Activated CD4-positive, alpha-beta T cell treated with anti-CD3 and anti-CD28 coated beads for 48 hours (primary cell): ENCODE data around the gene MAPK8IP3.

Experiments
- DNase-seq: peaks from one replicate; pipeline ENCODE4 v3.0.0-alpha.2; 2020

The MAPK8IP3 gene

DNA sequence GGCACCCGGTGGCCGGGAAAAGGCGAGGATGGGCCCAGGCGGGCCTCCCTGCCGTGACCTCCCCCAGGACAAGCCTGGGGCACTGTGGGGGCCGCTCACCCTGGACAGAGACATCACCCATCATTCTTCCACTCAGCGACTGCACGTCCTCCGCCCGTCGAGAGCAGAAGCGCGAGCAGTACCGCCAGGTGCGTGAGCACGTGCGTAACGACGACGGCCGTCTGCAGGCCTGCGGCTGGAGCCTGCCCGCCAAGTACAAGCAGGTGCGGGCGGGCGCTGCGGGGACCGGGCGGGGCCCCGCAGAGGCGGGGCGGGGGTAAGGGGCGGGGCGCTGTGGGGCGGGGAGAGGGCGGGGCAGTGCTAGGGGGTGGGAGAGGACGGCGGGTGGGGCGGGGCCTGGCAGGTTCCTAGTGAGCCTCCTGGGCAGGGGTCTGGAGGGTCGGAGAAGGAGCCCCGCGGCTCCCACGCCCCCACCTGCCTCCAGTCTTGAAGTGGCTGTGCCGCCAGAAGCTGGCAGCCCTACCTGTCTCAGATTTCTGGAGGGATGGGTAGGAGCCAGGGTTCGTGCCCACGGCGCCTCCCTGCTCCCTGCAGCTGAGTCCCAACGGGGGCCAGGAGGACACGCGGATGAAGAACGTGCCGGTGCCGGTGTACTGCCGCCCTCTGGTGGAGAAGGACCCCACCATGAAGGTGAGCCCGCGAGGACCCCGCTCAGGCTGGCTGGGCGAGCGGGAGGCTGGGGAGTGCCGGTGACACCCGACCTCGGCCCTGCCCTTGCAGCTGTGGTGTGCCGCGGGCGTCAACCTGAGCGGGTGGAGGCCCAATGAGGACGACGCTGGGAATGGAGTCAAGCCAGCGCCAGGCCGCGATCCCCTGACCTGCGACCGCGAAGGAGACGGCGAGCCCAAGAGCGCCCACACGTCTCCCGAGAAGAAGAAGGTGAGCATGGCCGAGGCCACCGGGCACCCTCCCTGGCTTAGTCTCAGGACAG is 57.8 kb downstream of the MAPK8IP3 start:
- DNase-seq, result no peak

DNA sequence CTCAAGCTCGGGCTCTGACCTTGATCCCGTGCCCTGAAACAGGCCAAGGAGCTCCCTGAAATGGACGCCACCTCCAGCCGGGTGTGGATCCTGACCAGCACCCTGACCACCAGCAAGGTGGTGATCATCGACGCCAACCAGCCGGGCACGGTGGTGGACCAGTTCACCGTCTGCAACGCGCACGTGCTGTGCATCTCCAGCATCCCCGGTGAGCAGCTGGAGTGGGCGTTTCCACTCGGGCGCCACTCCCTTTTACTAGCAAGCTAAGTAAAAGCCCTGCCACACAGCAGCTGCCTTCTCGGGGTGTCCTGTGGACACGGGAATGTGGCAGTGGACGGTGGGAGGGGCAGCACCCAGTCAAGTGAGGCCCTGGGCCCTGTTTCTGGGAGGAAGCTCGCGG is 59.0 kb downstream of the MAPK8IP3 start:
- DNase-seq, result no peak

DNA sequence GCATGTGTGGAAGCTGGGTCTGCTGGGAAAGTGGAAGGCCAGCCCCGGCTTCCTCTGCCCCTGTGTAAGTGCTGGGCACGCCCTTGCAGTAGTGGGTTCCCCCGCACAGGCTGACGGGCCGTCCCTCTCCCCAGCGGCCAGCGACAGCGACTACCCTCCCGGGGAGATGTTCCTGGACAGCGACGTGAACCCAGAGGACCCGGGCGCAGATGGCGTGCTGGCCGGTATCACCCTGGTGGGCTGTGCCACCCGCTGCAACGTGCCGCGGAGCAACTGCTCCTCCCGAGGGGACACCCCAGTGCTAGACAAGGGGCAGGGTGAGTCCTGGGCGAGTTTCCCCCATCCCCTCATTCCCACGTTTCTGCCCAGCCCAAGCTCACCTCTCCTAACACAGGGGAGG is 59.8 kb downstream of the MAPK8IP3 start:
- DNase-seq, result no peak

DNA sequence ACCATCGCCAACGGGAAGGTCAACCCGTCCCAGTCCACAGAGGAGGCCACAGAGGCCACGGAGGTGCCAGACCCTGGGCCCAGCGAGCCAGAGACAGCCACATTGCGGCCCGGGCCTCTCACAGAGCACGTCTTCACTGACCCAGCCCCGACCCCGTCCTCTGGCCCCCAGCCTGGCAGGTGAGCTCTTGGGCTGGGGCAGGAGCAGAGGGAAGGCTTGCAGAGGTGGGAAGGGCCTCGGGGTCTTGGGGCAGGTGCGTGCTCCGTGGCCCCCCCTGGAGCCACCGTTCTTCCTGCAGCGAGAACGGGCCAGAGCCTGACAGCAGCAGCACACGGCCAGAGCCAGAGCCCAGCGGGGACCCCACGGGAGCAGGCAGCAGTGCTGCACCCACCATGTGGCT is 60.2 kb downstream of the MAPK8IP3 start:
- no peak for DNase-seq

DNA sequence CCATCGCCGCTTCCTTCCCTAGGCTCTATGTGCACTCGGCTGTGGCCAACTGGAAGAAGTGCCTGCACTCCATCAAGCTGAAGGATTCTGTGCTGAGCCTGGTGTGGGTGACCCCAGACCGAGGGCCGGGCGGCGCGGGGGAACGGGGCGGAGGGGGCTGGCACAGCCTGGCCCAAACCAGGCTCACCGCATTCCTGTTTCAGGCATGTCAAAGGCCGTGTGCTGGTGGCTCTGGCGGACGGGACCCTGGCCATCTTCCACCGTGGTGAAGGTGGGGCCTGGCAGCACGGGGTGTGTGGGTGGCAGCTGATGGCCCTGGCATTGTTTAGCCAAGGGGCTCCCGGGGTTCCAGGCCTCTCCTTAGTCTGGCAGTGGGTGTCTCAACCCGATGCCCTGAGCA is 60.7 kb downstream of the MAPK8IP3 start:
- DNase-seq, result no peak

DNA sequence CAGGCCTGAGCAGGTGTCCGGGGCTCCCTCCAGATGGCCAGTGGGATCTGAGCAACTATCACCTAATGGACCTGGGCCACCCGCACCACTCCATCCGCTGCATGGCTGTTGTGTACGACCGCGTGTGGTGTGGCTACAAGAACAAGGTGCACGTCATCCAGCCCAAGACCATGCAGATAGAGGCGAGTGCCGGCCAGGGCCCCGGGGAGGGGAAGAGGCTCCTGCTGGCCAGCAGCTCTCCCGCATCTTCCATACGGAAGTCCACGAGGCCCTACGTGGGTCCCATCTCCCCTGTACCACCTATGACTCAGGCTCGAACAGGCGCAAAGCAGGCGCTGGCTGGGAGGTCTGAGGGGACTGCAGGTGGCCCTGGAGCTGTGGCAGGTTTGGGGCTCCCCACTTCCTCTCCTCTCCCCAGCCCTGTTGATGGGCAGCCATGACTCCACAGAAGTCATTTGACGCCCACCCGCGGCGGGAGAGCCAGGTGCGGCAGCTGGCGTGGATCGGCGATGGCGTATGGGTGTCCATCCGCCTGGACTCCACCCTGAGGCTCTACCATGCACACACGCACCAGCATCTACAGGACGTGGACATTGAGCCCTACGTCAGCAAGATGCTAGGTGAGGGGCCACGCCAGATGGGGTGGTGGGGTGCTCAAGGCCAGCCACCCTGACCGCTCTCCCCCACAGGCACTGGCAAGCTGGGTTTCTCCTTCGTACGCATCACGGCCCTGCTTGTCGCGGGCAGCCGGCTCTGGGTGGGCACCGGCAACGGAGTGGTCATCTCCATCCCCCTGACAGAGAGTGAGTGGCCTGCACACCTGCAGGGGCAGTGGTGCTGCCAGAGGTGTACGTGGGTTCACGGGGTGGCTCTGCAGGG is 61.4 kb downstream of the MAPK8IP3 start:
- DNase-seq, result no peak

DNA sequence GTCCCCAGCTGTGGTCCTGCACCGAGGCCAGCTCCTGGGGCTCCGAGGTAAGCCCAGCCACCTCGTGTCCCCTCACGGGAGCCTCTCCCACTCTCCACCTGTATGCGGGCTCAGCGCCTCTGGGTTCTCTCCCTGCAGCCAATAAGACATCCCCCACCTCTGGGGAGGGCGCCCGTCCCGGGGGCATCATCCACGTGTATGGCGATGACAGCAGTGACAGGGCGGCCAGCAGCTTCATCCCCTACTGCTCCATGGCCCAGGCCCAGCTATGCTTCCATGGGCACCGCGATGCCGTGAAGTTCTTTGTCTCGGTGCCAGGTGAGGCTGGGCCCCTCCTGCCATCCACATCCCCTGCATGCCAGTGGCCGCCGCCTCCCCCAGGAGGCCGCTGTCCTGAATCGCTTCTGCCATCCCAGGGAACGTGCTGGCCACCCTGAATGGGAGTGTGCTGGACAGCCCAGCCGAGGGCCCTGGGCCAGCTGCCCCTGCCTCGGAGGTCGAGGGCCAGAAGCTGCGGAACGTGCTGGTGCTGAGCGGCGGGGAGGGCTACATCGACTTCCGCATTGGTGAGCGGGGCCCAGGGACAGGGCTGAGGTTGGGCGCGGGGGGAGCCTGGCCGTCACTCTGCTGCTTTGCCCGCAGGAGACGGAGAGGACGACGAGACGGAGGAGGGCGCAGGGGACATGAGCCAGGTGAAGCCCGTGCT is 62.2 kb downstream of the MAPK8IP3 start:
- no peak for DNase-seq

DNA sequence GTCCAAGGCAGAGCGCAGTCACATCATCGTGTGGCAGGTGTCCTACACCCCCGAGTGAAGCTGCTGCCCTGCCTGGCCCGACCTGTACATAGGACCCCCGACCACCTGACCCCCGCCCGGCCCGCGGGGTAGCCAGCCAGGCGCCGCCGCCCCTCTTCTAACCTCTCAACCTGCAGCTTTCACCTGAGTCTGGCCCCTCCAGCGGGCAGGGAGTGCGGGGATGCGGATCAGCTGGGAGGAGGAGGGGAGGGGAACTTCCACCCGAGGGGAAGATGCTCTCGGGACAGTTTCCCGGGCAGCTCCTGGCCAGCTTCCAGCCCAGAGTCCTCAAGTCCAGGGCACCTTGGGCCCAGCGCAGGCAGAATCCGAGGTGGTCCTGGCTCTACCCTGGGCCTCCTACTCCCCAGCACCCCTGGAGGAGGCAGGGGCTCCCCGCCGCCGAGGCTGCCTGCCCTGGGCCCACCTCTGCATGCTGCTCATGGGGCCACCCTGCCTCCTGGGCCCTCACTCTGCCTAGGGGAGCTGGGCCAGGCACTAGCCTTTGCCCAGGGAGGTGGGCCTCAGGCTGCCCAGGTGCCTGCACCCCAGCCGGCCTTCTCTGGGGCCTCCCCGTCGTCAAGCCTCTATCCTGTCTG is 62.9 kb downstream of the MAPK8IP3 start:
- no peak for DNase-seq

DNA sequence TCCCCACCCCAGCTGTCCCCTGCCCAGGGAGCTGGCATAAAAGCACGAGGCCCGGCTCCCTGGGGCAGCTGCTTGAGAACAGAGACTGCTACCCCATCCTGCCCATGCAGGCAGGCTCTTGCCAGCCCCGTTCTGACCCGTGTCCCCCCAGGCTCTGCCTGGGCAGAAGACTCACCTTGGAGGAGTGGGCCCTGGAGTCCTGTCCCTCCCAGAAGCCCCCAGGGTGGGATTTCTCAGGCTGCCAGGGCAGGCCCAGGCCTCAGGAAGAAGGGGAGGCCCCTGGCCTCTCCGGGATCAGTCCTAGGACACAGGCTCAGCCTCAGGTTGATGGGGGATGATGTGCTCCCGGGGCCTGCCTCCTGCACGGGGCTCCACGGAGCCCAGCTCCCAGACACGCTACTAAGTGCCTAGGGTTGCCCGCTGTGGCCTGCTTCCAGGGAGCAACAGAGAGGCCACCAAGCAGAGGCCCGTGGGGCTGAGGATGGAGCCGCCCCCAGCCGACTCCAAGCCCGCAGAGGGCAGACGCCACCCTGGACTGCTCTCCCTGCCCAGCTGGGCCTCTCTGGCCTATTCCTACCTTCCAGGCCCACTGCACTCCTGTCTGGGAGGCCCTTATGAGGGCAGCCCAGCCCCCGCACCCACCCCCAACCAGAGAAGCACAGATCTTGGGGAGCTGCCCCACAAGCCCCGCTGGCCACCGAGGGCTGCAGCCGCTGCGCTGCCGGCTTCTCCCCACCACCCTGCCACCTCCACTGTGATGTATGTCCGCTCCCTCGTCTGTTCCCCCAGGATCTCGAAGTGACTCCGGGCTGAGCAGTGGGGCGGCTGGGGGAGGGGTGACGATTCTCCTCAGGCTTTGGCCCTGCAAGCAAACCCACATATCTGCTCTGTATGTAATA is 63.7 kb downstream of the MAPK8IP3 start:
- no peak for DNase-seq

DNA sequence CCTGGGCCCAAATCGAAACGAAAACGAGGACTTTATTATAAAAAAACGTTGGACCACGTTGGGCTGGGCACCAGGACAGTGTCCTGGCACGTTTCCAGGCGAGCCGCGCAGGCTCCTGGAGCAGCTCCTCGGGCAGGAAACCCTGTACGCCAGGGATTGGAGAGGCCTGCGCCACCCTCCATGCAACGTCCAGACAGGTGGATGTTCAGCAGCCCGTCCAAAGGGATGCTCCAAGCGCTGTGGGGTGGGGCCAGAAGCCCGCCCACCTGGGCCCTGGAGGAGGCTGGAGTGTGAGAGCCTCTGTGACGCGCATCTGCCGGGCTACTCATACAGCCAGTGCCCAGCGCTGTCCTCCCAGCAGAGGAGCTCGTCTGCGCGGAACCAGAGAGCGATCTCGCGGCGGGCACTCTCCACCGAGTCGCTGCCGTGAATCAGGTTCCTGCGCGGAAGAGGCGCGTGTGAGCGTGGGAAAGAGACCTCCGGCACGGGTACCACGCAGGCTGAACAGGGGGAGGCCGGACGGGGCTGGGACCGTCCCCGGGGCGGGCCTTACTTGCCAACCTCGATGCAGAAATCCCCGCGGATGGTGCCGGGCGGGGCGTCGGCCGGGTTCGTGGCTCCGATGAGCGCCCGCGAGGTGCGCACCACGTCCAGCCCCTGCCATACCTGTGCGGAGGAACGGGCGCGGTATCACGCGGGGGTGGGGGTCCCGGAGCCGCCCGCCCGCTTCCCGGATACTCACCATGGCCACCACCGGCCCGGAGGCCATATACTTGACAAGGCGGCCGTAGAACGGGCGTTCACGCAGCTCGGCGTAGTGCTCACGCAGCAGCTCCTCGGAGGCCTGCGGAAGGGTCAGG is 64.6 kb downstream of the MAPK8IP3 start:
- DNase-seq, result peak; percentile 65

DNA sequence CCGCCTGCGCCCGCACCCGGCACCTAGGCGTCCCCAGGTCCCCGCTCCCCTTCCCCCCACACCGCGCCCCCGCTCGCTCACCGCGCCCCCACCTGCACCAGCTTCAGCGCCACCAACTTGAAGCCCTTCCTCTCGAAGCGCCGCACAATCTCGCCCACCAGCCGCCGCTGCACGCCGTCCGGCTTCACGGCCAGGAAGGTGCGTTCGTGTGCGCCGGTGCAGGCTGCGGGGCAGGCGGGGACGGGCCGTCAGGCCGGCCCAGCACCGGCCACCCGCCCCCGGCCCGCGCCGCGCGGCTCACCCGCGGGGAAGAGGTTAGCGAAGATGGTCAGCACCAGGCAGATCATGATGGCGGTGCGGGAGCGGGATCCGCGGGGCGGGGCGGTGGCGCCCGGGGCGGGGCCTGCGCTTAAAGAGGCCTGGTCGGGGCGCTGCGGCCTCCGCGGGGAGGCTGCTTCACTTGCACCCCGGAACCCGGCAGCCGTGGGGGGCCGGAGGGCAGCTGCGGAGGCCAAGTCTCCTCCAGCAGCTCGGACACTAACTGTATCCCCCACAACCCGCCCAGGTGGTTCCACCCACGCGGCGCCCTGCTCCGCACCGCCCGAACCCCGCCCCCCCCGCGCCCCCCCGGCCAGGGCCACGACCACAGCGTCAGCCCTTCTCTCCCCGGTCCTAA is 65.3 kb downstream of the MAPK8IP3 start, which contains the start of gene NME3:
TSS of gene NME3 (minus strand) at position 356 of the 676 bp plus-strand sequence. CDS start at position 347, 9 bp downstream.
- DNase-seq, result peak; percentile 87

DNA sequence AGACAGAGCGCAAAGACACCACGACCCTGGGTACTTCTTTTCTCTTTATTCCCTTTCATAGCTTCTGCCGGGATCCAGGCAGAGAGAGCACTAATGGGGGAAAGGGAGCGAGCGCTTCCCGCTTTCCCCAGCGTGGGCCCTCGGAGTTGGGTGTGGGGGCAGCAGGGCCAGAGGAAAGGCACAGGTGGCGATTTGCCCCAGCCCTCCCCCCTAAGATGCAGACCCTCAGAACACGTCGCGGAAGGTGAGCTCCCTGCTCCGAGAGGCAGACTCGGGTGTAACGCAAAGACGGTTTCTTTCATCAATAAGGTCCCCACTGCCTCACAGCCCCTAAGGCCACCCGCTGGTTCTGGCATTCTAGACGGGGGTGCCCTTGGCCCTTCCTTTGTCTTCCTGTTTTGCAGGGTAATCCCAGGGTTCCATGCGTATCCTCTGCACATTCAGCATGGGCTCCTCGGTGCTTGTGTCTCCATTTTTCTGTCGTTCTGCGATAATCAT is 65.9 kb downstream of the MAPK8IP3 start:
- DNase-seq, result no peak

DNA sequence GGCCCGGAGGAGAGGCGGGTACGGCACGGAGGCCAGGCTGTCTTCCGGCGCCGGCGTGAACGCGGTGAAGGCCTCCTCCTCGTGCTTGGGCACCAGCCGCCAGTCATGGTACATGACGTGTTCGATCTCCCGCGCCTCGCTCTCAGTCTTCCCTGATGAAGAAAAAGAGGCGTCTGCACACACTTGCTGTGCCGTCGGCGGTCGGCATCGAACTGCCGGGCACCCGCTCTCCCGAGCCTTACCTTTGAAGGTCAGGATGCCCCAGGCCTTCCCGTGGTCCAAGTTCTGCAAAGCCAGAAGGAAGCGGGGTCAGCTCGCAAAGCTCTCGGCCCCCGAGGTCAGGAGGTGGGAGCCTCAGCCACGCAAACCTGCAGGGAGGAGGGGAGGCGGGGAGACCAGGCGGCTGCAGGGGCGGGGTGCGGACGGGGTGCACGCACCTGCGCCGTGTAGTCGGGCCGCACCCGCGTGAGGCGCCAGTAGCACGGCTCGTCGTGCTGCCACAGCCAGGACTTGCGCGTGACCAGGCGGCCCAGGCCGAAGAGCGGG is 66.4 kb downstream of the MAPK8IP3 start, which contains the start of gene EME2:
TSS of gene EME2 (plus strand) at position 449 of the 546 bp plus-strand sequence. CDS start 418 bp downstream, outside the sequence.
- peak; percentile 81 for DNase-seq

DNA sequence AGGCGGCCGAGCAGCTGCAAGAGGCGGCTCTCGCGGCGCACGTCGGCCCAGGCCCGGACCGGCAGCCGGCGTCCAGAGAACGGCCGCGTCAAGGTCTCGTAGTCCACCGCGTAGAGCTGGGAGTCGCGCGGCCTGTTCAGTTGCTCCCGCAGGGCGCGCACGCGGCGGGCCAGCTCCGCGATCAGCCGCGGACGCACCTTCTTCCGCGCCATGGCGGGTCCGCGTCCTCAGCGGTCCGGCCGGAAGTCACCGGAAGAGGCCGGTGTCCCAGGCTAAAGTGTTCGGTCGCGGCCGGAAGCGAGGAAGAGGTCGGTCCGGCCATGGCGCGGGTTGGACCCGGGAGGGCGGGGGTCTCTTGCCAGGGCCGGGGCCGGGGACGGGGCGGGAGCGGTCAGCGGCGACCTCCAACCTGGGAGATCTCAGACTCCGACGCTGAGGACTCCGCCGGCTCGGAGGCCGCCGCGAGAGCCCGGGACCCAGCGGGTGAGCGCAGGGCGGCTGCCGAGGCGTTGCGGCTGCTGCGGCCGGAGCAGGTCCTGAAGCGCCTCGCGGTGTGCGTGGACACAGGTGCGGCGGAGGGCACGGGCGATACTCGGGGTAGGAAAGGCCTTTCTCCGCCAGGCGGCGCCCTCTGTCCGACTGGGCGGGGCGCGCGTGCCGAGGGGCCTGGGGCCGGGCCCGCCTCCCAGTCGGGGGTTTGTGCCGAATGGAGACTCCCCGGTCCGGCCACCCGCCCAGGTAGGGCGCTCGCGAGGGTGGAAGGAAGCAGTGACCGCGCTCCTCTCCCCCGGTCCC is 67.1 kb downstream of the MAPK8IP3 start, which contains the start of gene MRPS34:
TSS of gene MRPS34 (minus strand) at position 227 of the 795 bp plus-strand sequence. CDS start at position 212, 15 bp downstream.
- DNase-seq, result peak; percentile 87

DNA sequence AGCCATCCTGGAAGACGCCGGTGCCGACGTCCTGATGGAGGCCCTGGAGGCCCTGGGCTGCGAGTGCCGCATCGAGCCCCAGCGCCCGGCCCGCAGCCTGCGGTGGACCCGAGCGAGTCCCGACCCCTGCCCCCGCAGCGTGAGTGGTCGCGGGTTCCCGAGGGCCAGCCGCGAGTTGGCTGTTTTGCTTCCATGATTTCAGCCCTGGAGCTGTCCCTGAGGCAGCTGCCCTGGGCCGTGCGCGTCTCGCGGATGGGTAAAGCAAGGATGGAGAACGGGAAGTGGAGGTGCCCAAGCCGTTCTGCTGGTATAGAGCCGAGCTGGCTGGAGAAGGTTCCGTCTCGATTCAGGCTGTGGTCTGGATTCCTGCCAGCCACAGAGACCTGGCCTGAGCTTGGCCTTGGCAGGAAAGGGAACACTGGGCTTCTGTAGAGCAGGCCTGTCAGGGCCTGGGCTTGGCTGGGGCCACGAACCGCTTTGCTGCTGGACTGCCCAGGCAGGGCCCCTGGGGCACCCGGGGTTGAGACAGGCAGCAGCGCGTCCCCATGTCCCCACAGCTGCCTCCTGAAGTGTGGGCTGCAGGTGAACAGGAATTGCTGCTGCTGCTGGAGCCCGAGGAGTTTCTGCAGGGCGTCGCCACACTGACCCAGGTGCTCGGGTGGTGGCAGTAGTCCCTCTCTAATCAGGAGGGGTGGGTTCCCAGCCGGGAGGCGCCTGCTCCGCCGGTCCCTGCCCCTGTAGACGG is 67.9 kb downstream of the MAPK8IP3 start:
- DNase-seq, result peak; percentile 34

DNA sequence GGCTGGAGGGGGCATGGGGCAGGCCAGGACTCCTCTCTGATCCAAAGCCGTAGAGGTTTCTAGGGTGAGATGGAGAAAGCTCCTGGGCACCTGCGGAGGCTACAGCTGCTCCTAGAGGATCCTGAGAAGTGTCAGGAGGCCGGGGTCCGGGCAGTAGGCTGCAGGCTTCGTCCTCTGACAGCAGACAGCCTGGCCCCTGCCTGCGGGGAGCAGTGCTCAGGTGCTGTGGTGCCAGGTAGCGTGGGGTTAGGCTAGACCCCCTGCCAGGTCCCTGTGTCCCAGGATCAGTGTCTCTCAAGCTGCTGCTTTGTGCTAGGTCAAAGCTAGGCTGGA is 68.4 kb downstream of the MAPK8IP3 start:
- no peak for DNase-seq
